HEK293T (cell line): ENCODE data around the gene JMJD8.
"Not testable (repeated sequence)": the region's sequence is repeated elsewhere in the genome, so short reads cannot be mapped to it uniquely, and the experiment has no call there.

Experiments used
- ELF4 ChIP-seq: fragments of 450-650 bp; IDR thresholded peaks from 2 replicates; pipeline ENCODE4 v1.6.1; 2017; ENCODE audit warnings: antibody characterized with exemption
- L3MBTL2 ChIP-seq: fragments of 450-650 bp; conservative IDR thresholded peaks from 2 replicates; pipeline ENCODE4 v1.6.1; 2016; ENCODE audit warnings: mild to moderate bottlenecking
- TARDBP ChIP-seq: fragments of 450-650 bp; IDR thresholded peaks from 2 replicates; pipeline ENCODE4 v1.6.1; 2016

GRCh38 chr16:691242-691641 is 7.1 kb upstream of the JMJD8 start:
- not testable (repeated sequence) for TF ChIP-seq TARDBP, ELF4, L3MBTL2
